ENCODE results near the gene CTRL.

Gene CTRL

DNA sequence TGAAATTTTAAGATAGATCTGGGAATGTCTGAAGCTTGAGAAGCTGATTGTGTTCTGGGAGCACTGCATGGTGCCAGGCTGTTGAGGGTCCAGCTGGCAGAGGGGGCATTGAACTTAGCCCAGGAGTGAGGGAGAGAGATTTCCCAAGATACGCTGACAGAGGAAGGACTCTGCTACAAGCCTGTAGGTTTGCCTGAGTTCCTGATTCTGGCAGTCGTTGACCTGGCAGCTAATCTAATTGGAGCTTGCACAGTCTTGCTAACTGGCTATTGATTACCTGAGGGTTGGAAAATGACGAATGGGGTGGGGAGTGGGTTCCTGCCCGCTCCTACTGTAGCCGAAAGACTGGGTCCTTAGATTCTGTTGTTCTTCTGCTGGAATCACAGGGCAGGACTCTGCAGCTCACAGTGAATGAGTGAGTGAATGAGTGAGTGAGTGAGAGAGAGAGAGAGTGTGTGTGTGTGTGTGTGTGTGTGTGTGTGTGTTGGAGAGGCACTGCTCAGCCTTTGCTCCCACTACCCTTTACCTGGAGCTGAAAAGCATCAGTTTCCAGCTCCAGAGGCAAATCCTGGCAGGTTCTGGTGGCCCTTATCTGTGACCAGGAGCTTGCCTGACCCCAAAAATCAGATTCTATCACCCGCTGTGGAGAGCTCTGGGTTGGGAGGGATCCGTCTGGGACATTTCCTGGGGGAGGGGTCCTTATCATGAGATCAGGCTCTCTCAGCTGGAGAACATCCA lies 16.7 kb downstream of the CTRL start:
- Histone ChIP-seq H3K4me3 (ENCODE audit: low read depth, low read length) (no peak overlapping the region), H3K36me3 (ENCODE audit: control insufficient read depth in 2 of 2, insufficient read depth in 1 of 2, low read length in 2 of 2) (peaks cover 0 to 60% of the 10 kb centered on the region in 2 experiments; a peak in 2 of 3 replicates), H3K4me1 (ENCODE audit: control insufficient read depth, insufficient read depth, low read length) (no peaks in the 10 kb centered on the region), H3K9me3 (ENCODE audit: control insufficient read depth, insufficient read depth, low read depth, low read length) (no peaks in the 10 kb centered on the region), H3K27ac (ENCODE audit: extremely low read depth, low read depth, low read length) (no peak overlapping the region)
- ChIA-PET CTCF (interaction anchor here (0.6 to 1.3 kb wide), 6 partner anchors 10 to 150 kb away, joined by 3 to 5 read pairs (median 4); no protein-coding TSS in a partner anchor), POLR2A (interaction anchor here (0.6 to 1.5 kb wide), 3 partner anchors 21 to 154 kb away, joined by 3 to 4 read pairs (median 4); no protein-coding TSS in a partner anchor)
- TF ChIP-seq PRDM1 (tag by site-specific recombination; IDR thresholded peaks at IDR 0.05) (peak; percentile 88), SCRT2 (tag by site-specific recombination; IDR thresholded peaks at IDR 0.05) (peak; percentile 78; the same call in 1 of the 2 replicates), ZNF521 (tag by site-specific recombination; IDR thresholded peaks at IDR 0.05) (no peak), SCRT1 (tag by site-specific recombination; IDR thresholded peaks at IDR 0.05; ENCODE audit: borderline replicate concordance) (0 out of 2 replicates have a peak, but pooled peaks have one; percentile 49)
- TF ChIP-seq, protein P1, sequence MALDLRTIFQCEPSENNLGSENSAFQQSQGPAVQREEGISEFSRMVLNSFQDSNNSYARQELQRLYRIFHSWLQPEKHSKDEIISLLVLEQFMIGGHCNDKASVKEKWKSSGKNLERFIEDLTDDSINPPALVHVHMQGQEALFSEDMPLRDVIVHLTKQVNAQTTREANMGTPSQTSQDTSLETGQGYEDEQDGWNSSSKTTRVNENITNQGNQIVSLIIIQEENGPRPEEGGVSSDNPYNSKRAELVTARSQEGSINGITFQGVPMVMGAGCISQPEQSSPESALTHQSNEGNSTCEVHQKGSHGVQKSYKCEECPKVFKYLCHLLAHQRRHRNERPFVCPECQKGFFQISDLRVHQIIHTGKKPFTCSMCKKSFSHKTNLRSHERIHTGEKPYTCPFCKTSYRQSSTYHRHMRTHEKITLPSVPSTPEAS (tag by site-specific recombination; IDR thresholded peaks at IDR 0.05): peak; percentile 61

DNA sequence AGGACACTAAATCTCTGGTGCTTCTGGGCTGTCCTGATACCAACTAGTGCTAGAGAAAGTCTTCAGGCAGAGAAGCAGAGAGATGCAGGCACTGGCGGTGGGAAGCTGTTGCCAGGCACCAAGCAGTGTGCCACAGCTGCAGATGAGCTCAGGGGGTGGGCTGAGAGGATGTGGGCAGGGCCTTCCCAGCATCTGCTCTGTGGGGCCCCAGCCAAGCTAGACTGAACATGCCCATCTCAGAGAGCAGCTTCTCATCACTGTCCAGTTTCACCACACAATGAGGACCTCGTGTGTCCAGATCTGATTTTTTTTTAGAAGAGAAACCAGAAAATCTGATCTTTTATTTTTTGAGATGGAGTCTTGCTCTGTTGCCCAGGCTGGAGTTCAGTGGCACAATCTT lies 21.5 kb downstream of the CTRL start:
- CTCF ChIA-PET: interaction anchor here (0.6 kb wide), 1 partner anchor 19 kb away, joined by 3 read pairs; no protein-coding TSS in a partner anchor
- Histone ChIP-seq H3K27ac (ENCODE audit: extremely low read depth, low read depth, low read length) (no peak overlapping the region), H3K4me3 (ENCODE audit: low read depth, low read length) (no peak overlapping the region), H3K36me3 (ENCODE audit: control insufficient read depth in 2 of 2, insufficient read depth in 1 of 2, low read length in 2 of 2) (peaks cover 0 to 41% of the 10 kb centered on the region in 2 experiments; a peak in 2 of 3 replicates), H3K9me3 (ENCODE audit: control insufficient read depth, insufficient read depth, low read depth, low read length) (no peaks in the 10 kb centered on the region), H3K4me1 (ENCODE audit: control insufficient read depth, insufficient read depth, low read length) (no peaks in the 10 kb centered on the region)
- peak; percentile 62 for TF ChIP-seq ZIC2 (tag by site-specific recombination; IDR thresholded peaks at IDR 0.05)
- 0 out of 2 replicates have a peak, but pooled peaks have one; percentile 17 for TF ChIP-seq ZNF335 (tag by site-specific recombination; conservative IDR thresholded peaks at IDR 0.05)
- TF ChIP-seq, protein P2, sequence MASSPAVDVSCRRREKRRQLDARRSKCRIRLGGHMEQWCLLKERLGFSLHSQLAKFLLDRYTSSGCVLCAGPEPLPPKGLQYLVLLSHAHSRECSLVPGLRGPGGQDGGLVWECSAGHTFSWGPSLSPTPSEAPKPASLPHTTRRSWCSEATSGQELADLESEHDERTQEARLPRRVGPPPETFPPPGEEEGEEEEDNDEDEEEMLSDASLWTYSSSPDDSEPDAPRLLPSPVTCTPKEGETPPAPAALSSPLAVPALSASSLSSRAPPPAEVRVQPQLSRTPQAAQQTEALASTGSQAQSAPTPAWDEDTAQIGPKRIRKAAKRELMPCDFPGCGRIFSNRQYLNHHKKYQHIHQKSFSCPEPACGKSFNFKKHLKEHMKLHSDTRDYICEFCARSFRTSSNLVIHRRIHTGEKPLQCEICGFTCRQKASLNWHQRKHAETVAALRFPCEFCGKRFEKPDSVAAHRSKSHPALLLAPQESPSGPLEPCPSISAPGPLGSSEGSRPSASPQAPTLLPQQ (tag by site-specific recombination; IDR thresholded peaks at IDR 0.05): 0 out of 2 replicates have a peak, but pooled peaks have one; percentile 24
- TF ChIP-seq, protein P3, sequence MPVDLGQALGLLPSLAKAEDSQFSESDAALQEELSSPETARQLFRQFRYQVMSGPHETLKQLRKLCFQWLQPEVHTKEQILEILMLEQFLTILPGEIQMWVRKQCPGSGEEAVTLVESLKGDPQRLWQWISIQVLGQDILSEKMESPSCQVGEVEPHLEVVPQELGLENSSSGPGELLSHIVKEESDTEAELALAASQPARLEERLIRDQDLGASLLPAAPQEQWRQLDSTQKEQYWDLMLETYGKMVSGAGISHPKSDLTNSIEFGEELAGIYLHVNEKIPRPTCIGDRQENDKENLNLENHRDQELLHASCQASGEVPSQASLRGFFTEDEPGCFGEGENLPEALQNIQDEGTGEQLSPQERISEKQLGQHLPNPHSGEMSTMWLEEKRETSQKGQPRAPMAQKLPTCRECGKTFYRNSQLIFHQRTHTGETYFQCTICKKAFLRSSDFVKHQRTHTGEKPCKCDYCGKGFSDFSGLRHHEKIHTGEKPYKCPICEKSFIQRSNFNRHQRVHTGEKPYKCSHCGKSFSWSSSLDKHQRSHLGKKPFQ (tag by site-specific recombination; IDR thresholded peaks at IDR 0.05): no peak
- no peak for TF ChIP-seq ZNF658 (tag by site-specific recombination; IDR thresholded peaks at IDR 0.05)
- TF ChIP-seq ZNF623 (tag by site-specific recombination; IDR thresholded peaks at IDR 0.05): no peak
- 0 out of 2 replicates have a peak, but pooled peaks have one; percentile 28 for TF ChIP-seq ZFHX2 (tag by site-specific recombination; conservative IDR thresholded peaks at IDR 0.05)
- POLR2A ChIA-PET: no interaction called here

DNA sequence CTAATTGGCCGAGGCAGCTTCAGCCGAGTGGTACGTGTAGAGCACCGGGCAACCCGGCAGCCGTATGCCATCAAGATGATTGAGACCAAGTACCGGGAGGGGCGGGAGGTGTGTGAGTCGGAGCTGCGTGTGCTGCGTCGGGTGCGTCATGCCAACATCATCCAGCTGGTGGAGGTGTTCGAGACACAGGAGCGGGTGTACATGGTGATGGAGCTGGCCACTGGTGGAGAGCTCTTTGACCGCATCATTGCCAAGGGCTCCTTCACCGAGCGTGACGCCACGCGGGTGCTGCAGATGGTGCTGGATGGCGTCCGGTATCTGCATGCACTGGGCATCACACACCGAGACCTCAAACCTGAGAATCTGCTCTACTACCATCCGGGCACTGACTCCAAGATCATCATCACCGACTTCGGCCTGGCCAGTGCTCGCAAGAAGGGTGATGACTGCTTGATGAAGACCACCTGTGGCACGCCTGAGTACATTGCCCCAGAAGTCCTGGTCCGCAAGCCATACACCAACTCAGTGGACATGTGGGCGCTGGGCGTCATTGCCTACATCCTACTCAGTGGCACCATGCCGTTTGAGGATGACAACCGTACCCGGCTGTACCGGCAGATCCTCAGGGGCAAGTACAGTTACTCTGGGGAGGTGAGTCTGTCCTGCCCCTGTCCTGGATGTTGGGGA lies 22.5 kb downstream of the CTRL start:
- no peak overlapping the region for H3K27ac ChIP-seq (ENCODE audit: extremely low read depth, low read depth, low read length)
- TF ChIP-seq FEZF1 (tag by site-specific recombination; IDR thresholded peaks at IDR 0.05) (no peak), SCRT2 (tag by site-specific recombination; IDR thresholded peaks at IDR 0.05) (peak; percentile 51)
- TF ChIP-seq, protein P4, sequence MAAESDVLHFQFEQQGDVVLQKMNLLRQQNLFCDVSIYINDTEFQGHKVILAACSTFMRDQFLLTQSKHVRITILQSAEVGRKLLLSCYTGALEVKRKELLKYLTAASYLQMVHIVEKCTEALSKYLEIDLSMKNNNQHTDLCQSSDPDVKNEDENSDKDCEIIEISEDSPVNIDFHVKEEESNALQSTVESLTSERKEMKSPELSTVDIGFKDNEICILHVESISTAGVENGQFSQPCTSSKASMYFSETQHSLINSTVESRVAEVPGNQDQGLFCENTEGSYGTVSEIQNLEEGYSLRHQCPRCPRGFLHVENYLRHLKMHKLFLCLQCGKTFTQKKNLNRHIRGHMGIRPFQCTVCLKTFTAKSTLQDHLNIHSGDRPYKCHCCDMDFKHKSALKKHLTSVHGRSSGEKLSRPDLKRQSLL (tag by site-specific recombination; IDR thresholded peaks at IDR 0.05): peak; percentile 50; the same call in 1 of the 2 replicates
- no peaks in the 10 kb centered on the region for H3K4me1 ChIP-seq (ENCODE audit: control insufficient read depth, insufficient read depth, low read length)
- CTCF ChIA-PET: interaction anchor here (0.8 to 0.9 kb wide), 2 partner anchors 9 to 93 kb away, joined by 3 to 5 read pairs; no protein-coding TSS in a partner anchor
- H3K4me3 ChIP-seq (ENCODE audit: low read depth, low read length): no peak overlapping the region
- H3K36me3 ChIP-seq (ENCODE audit: control insufficient read depth in 2 of 2, insufficient read depth in 1 of 2, low read length in 2 of 2): peaks cover 0 to 35% of the 10 kb centered on the region in 2 experiments; a peak in 2 of 3 replicates
- POLR2A ChIA-PET: no interaction called here
- no peaks in the 10 kb centered on the region for H3K9me3 ChIP-seq (ENCODE audit: control insufficient read depth, insufficient read depth, low read depth, low read length)

All from HEK293 (cell line).